Activated CD8-positive, alpha-beta memory T cell treated with anti-CD3 and anti-CD28 coated beads, Interleukin-2, amount 10 ng/mL, durations not matched to agents 7 days and 5 days (primary cell): ENCODE results near the gene TNFRSF8. TPM values are rescaled to one million over a fixed set of nuclear protein-coding genes. Genes with fewer than 3 reads are reported as not detected.
A peak's percentile ranks its signal among the peaks of the same experiment; 100 is the strongest.
"Not testable (repeated sequence)": the region's sequence is repeated elsewhere in the genome, so short reads cannot be mapped to it uniquely, and the experiment has no call there.

Source experiments
- ATAC-seq: fragments of 150-1000 bp; cut with Tn5 transposase; one replicate; pipeline ENCODE4 v1.10.0; 2021; ENCODE audit warnings: moderate library complexity
- CTCF ChIA-PET: fragments of 350-600 bp; sonication (Branson Sonifier 250); formaldehyde crosslinking; loops from one replicate; lab custom pipeline; 2021; ENCODE audit warnings: antibody characterized with exemption; lab: Charles Lee
- DNase-seq: peaks from one replicate; pipeline ENCODE4 v3.0.0-alpha.2; 2020
- H3K27ac Mint-ChIP-seq: one replicate; pipeline ENCODE4 v1.8.0; 2021; ENCODE audit warnings: mild to moderate bottlenecking, mixed read lengths
- H3K27me3 Mint-ChIP-seq: one replicate; pipeline ENCODE4 v1.8.0; 2021; ENCODE audit warnings: mixed read lengths
- H3K36me3 Mint-ChIP-seq: one replicate; pipeline ENCODE4 v1.8.0; 2021; ENCODE audit warnings: mild to moderate bottlenecking, mixed read lengths
- H3K4me1 Mint-ChIP-seq: one replicate; pipeline ENCODE4 v1.8.0; 2021; ENCODE audit warnings: mixed read lengths
- H3K4me3 Mint-ChIP-seq: one replicate; pipeline ENCODE4 v1.8.0; 2021; ENCODE audit warnings: mild to moderate bottlenecking, moderate library complexity, mixed read lengths
- H3K9me3 Mint-ChIP-seq: one replicate; pipeline ENCODE4 v1.8.0; 2022; ENCODE audit warnings: low read depth, mixed read lengths
- total RNA-seq, 2 experiments: library from RNA; stranded (reverse); gene quantifications; one replicate each; pipeline ENCODE4 v1.2.3, GENCODE V29; 2021

Gene TNFRSF8
- total RNA-seq, 2 experiments from 2014 or later = 3.8 to 14.8 TPM

GRCh38 chr1:12087797-12088314 lies 24.8 kb downstream of the TNFRSF8 start:
- DNase-seq = peak; percentile 80
- H3K27ac Mint-ChIP-seq = peak overlapping the region; percentile 93
- H3K4me3 Mint-ChIP-seq = peak overlapping the region; percentile 60
- peaks cover 15% of the 10 kb centered on the region for H3K9me3 Mint-ChIP-seq
- CTCF ChIA-PET = interaction anchor here (1.0 to 2.9 kb wide), 7 partner anchors 9 to 180 kb away, joined by 4 to 17 read pairs (median 10); no protein-coding TSS in a partner anchor
- peaks cover 53% of the 10 kb centered on the region for H3K4me1 Mint-ChIP-seq
- H3K36me3 Mint-ChIP-seq = peaks cover 62% of the 10 kb centered on the region
- peak; percentile 71 for ATAC-seq
- H3K27me3 Mint-ChIP-seq = no peaks in the 10 kb centered on the region

GRCh38 chr1:12088607-12089006 lies 25.5 kb downstream of the TNFRSF8 start:
- Mint-ChIP-seq H3K4me1 (peaks cover 47% of the 10 kb centered on the region), H3K9me3 (peaks cover 12% of the 10 kb centered on the region), H3K36me3 (peaks cover 58% of the 10 kb centered on the region), H3K27ac (peak overlapping the region; percentile 93), H3K4me3 (peak overlapping the region; percentile 60), H3K27me3 (no peaks in the 10 kb centered on the region)
- DNase-seq = peak; percentile 83
- ATAC-seq = peak; percentile 54
- CTCF ChIA-PET = interaction anchor here (1.0 to 2.9 kb wide), 7 partner anchors 8 to 38 kb away, joined by 3 to 17 read pairs (median 10); no protein-coding TSS in a partner anchor

GRCh38 chr1:12090326-12090725 lies 27.2 kb downstream of the TNFRSF8 start:
- DNase-seq (no peak), ATAC-seq (no peak)
- CTCF ChIA-PET = no interaction called here
- no peaks in the 10 kb centered on the region for H3K27me3 Mint-ChIP-seq
- H3K4me1 Mint-ChIP-seq = peaks cover 44% of the 10 kb centered on the region
- no peak overlapping the region for H3K27ac Mint-ChIP-seq
- no peak overlapping the region for H3K4me3 Mint-ChIP-seq
- H3K9me3 Mint-ChIP-seq = peaks cover 12% of the 10 kb centered on the region
- peaks cover 51% of the 10 kb centered on the region for H3K36me3 Mint-ChIP-seq

- H3K27ac Mint-ChIP-seq = no peak overlapping the region
- peaks cover 48% of the 10 kb centered on the region for H3K36me3 Mint-ChIP-seq
- DNase-seq (no peak), ATAC-seq (no peak)
- peaks cover 42% of the 10 kb centered on the region for H3K4me1 Mint-ChIP-seq
- CTCF ChIA-PET = interaction anchor here (0.8 kb wide), 1 partner anchor 9 kb away, joined by 3 read pairs; no protein-coding TSS in a partner anchor
- no peak overlapping the region for H3K4me3 Mint-ChIP-seq
- H3K27me3 Mint-ChIP-seq = no peaks in the 10 kb centered on the region
- H3K9me3 Mint-ChIP-seq = peaks cover 12% of the 10 kb centered on the region
These were observed 28.1 kb downstream of the TNFRSF8 start for GRCh38 chr1:12091191-12091590.

GRCh38 chr1:12094180-12094579 lies 31.1 kb downstream of the TNFRSF8 start:
- Mint-ChIP-seq H3K27ac (no peak overlapping the region), H3K9me3 (peaks cover 6% of the 10 kb centered on the region), H3K36me3 (peaks cover 36% of the 10 kb centered on the region), H3K27me3 (no peaks in the 10 kb centered on the region), H3K4me3 (no peak overlapping the region), H3K4me1 (peaks cover 13% of the 10 kb centered on the region)
- ATAC-seq (no peak), DNase-seq (no peak)
- CTCF ChIA-PET = interaction anchor here (1.1 to 2.1 kb wide), 4 partner anchors 10 to 565 kb away, joined by 3 to 10 read pairs (median 6); no protein-coding TSS in a partner anchor

- H3K9me3 Mint-ChIP-seq = peaks cover 4% of the 10 kb centered on the region
- H3K27ac Mint-ChIP-seq = no peak overlapping the region
- peaks cover 6% of the 10 kb centered on the region for H3K4me1 Mint-ChIP-seq
- peaks cover 26% of the 10 kb centered on the region for H3K36me3 Mint-ChIP-seq
- H3K4me3 Mint-ChIP-seq = no peak overlapping the region
- CTCF ChIA-PET = interaction anchor here (0.9 to 2.3 kb wide), 5 partner anchors 8 to 563 kb away, joined by 3 to 10 read pairs (median 5); no protein-coding TSS in a partner anchor
- no peaks in the 10 kb centered on the region for H3K27me3 Mint-ChIP-seq
- ATAC-seq = no peak
- no peak for DNase-seq
These were observed 32.6 kb downstream of the TNFRSF8 start for GRCh38 chr1:12095452-12096263.

GRCh38 chr1:12096615-12097014 lies 33.5 kb downstream of the TNFRSF8 start:
- CTCF ChIA-PET = interaction anchor here (1.6 to 2.3 kb wide), 2 partner anchors 9 to 10 kb away, joined by 7 to 10 read pairs; no protein-coding TSS in a partner anchor
- Mint-ChIP-seq H3K36me3 (peaks cover 23% of the 10 kb centered on the region), H3K27ac (no peak overlapping the region), H3K27me3 (no peaks in the 10 kb centered on the region), H3K4me3 (no peak overlapping the region), H3K9me3 (no peaks in the 10 kb centered on the region), H3K4me1 (peaks cover 4% of the 10 kb centered on the region)
- ATAC-seq (no peak), DNase-seq (no peak)

- Mint-ChIP-seq H3K4me3 (no peak overlapping the region), H3K27ac (no peak overlapping the region), H3K36me3 (peaks cover 28% of the 10 kb centered on the region), H3K9me3 (peaks cover 2% of the 10 kb centered on the region), H3K4me1 (peaks cover 9% of the 10 kb centered on the region), H3K27me3 (no peaks in the 10 kb centered on the region)
- CTCF ChIA-PET = interaction anchor here (1.6 to 2.3 kb wide), 2 partner anchors 9 kb away, joined by 7 to 10 read pairs; no protein-coding TSS in a partner anchor
- no peak for DNase-seq
- ATAC-seq = no peak
These were observed 34.2 kb downstream of the TNFRSF8 start for GRCh38 chr1:12097321-12097720.

GRCh38 chr1:12098786-12099185 lies 35.7 kb downstream of the TNFRSF8 start:
- CTCF ChIA-PET = no interaction called here
- ATAC-seq = no peak
- Mint-ChIP-seq H3K27me3 (no peaks in the 10 kb centered on the region), H3K4me1 (peaks cover 15% of the 10 kb centered on the region), H3K36me3 (peaks cover 28% of the 10 kb centered on the region), H3K9me3 (peaks cover 2% of the 10 kb centered on the region), H3K4me3 (no peak overlapping the region), H3K27ac (no peak overlapping the region)
- DNase-seq = no peak

- H3K4me3 Mint-ChIP-seq = no peak overlapping the region
- CTCF ChIA-PET = interaction anchor here (1.1 to 1.3 kb wide), 3 partner anchors 8 to 25 kb away, joined by 3 to 4 read pairs (median 3); no protein-coding TSS in a partner anchor
- H3K36me3 Mint-ChIP-seq = peaks cover 24% of the 10 kb centered on the region
- peaks cover 16% of the 10 kb centered on the region for H3K4me1 Mint-ChIP-seq
- ATAC-seq = no peak
- DNase-seq = no peak
- H3K9me3 Mint-ChIP-seq = peaks cover 2% of the 10 kb centered on the region
- no peak overlapping the region for H3K27ac Mint-ChIP-seq
- H3K27me3 Mint-ChIP-seq = no peaks in the 10 kb centered on the region
These were observed 36.5 kb downstream of the TNFRSF8 start for GRCh38 chr1:12099610-12100009.

GRCh38 chr1:12100071-12100470 lies 37.0 kb downstream of the TNFRSF8 start:
- DNase-seq (no peak), ATAC-seq (no peak)
- Mint-ChIP-seq H3K27ac (no peak overlapping the region), H3K9me3 (peaks cover 2% of the 10 kb centered on the region), H3K4me3 (no peak overlapping the region), H3K4me1 (peaks cover 16% of the 10 kb centered on the region), H3K36me3 (peaks cover 24% of the 10 kb centered on the region), H3K27me3 (no peaks in the 10 kb centered on the region)
- CTCF ChIA-PET = interaction anchor here (1.1 to 1.5 kb wide), 4 partner anchors 9 to 24 kb away, joined by 3 to 5 read pairs (median 4); no protein-coding TSS in a partner anchor

- DNase-seq, ATAC-seq, H3K4me3 Mint-ChIP-seq, H3K27me3 Mint-ChIP-seq, H3K27ac Mint-ChIP-seq, H3K9me3 Mint-ChIP-seq: not testable (repeated sequence)
- H3K4me1 Mint-ChIP-seq = peaks cover 13% of the 10 kb centered on the region
- CTCF ChIA-PET = interaction anchor here (1.1 to 1.5 kb wide), 3 partner anchors 10 to 23 kb away, joined by 3 to 5 read pairs (median 4); no protein-coding TSS in a partner anchor
- peaks cover 24% of the 10 kb centered on the region for H3K36me3 Mint-ChIP-seq
These were observed 38.0 kb downstream of the TNFRSF8 start for GRCh38 chr1:12101120-12101519.

- CTCF ChIA-PET = no interaction called here
- no peak overlapping the region for H3K27ac Mint-ChIP-seq
These were observed 39.0 kb downstream of the TNFRSF8 start for GRCh38 chr1:12102066-12102465.

More at GRCh38 chr1:12102066-12102465, 39.0 kb downstream of the TNFRSF8 start:
- ATAC-seq (no peak), DNase-seq (no peak)
- peaks cover 13% of the 10 kb centered on the region for H3K4me1 Mint-ChIP-seq
- peaks cover 23% of the 10 kb centered on the region for H3K36me3 Mint-ChIP-seq
- no peaks in the 10 kb centered on the region for H3K27me3 Mint-ChIP-seq
- no peak overlapping the region for H3K4me3 Mint-ChIP-seq
- H3K9me3 Mint-ChIP-seq = peaks cover 2% of the 10 kb centered on the region
